HG03135 (cell line): ENCODE results near the gene TECTA.
"Not testable (repeated sequence)": the region's sequence is repeated elsewhere in the genome, so short reads cannot be mapped to it uniquely, and the experiment has no call there.

ENCODE experiments used
- ATAC-seq: cut with Tn5 transposase; IDR thresholded peaks from one replicate; pipeline ENCODE4 v1.9.1; 2021; ENCODE audit warnings: mild to moderate bottlenecking, moderate library complexity; ENCODE audit not compliant: unreplicated experiment

TECTA gene

DNA sequence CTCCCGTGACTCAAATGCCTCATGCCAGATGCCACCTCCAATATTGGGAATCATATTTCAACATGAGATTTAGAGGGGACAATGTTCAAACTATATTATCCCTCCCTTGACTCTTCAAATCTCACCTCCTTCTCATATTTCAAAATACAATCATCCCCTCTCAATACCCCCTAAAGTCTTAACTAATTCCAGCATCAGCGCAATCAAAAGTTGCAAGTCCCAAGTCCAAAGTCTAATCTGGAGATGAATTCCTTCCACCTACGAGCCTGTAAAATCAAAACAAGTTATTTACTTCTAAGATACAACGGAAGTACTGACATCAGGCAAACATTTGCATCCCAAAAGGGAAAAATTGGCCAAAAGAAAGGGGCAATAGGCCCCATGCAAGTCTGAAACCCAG, 124.3 kb downstream of the TECTA start:
- ATAC-seq, result no peak

DNA sequence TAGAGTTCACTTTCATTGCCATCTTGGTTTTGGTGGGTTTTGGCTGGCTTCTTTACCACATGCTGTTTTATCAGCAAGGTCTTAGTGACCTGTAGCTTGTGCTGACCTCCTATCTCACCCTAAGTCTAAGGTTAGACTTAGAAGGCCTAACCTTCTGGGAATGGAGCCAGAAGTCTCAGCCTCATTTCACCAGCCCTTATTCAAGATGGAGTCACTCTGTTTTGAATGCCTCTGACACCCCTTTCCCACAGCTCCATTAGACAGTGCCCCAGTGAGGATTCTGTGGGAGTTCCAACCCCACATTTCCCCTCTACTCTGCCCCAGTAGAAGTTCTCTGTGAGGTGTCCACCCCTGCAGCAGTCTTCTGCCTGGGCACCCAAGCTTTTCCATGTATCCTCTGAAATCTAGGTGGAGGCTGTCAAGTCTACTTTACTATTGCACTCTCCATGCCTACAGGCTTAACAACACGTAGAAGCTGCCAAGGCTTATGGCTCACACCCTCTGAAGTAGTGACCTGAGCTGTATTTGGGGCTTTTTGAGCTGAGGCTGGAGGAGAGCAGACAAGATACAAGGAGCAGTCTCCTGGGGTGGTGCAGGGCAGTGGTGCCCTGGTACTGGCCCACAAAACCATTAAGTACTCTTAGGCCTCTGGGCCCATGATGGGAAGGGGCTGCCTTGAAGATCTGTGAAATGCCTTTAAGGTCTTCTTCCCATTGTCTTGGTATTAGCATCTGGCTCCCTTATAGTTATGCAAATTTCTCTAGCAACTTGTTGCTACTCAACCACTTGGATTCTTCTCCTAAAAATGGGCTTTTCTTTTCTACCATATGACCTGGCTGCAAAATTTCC, 125.6 kb downstream of the TECTA start:
- no peak for ATAC-seq

DNA sequence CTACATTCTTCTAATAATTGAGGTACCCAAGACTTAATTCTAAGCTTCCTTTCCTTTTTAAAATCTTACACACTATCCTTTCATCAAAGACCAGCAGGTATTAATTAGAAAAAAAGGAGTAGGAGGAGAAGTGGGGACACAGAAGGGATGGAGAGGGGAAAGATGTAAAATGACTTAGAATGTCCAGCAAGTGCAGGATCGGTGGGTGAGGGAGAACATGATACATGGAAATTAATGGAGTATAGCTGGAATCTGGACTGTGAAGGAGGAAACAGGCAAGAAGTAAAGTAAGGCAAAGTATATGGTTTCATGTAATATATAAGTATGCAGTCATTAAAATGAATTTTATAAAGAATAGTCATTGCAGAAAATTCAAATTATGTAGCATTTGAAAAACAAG, 127.8 kb downstream of the TECTA start:
- no peak for ATAC-seq

DNA sequence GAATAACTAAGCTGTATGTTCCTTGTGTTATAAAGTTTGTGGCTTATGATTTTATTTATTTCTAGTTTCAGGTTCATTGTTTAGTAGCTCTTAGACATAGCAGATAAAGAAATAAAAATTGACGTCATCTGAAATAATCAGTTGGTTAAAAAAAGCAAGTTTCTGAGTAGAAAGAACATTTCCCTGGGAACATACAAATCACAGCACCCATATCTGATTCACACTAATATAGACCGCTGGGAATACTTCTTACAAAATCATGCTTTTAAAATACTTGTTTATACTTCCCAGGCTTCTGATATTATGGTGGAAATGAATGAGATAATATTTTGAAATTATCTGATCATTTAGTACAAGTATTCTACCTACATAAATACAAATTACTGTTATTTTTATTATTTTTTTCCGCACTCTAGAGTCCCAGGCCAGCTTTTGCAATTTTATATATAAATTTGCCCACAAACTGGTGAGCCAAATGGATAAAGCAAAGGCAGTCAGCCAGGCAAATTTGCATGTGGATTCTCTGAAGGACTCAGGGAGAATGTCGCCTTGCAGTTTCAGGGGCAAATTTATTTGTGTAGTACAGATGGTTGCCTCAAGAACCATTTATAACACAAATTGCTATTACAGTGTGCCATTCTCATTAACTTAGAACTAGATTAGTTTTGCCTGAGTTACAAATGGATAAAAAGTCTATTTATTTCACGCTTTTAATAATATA, 128.6 kb downstream of the TECTA start:
- no peak for ATAC-seq

DNA sequence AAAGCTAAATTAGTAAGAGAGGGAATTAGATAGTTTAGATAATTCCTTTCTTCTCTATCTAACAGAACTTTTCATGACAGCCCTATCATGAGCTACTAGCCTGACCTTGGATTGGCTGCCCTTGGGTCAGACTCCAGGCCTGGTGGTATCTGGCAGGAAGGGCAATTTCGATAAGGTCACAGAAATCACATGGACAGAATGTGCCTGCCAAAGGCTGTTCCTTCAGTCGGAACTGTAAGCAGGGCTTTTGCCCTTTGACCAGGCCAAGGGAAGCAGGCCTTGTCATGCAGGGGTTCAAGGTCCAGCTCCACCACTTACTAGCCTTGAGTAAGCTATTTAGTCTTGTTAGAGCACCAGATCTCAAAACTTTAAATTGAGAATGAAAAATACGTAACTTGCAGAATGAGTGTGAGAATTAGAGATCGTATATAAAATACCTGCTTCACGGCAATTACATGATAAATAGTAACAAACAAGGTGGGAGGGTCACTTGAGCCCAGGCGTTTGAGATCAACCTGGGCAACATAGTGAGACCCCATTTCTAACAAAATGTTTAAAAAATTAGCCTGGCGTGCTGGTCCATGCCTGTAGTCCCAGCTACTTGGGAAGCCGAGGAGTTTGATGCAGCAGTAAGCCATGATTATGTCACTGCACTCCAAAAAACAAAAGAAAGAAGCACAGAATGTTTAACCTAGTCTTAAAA, 130.7 kb downstream of the TECTA start:
- ATAC-seq, result no peak

DNA sequence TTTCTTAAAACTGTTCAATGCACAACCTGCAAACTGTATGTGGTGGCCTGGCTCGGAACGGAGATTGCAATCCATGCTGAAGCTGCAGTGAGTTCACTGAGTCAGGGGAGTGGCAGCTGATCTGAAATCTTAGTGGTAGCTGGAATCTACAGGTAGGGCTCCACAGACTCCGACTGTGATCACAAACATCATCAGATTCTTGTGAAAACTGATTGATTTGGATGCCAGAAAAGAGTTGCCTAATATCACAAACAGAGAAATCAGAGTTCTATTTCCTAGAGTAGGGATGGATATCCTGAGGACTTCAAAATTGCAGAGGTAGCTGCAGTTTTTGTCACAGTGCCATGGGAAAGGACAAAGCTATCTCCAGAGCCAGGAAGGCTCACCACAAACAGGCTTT, 134.0 kb downstream of the TECTA start:
- no peak for ATAC-seq

DNA sequence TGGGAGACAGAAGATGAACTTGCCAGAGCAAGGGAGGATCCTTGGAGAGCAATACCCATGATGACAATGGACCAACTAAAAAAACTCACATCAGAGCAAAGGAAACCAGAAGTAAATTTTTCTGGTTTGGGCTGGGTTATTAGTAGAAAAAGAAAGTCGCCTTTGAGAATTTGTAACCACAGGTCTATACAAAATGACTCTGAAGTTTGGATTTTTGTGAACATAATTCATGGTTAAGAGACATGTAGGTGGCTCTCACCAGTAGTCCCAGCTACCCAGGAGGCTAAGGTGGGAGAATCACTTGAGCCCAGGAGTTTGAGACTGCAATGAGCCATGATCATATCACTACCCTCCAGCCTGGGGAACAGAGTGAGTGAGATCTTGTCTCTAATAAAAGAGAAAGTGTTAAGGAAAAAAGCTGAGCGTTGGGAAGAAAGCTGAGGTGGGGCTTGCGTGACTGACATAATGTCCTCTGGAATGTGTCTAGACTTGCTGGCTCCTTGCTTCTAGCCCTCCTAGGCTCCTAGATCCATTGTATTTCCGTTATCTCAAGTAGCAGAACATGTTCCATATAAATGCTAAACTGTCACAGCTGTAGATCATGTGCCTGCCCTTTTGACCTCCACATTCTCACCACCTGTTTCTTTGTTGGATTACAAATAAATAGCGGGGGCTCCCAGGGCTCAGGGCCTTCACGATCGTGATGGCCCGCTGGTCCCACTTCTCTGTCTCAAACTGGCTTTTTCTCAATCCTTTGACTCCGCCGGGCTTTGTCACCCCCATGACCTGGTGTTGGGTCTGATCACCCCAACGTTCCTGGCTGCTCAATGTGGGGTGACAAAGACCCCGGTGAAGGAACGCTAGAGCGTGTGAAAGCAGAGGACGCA, 135.3 kb downstream of the TECTA start:
- ATAC-seq, result peak; percentile 61

DNA sequence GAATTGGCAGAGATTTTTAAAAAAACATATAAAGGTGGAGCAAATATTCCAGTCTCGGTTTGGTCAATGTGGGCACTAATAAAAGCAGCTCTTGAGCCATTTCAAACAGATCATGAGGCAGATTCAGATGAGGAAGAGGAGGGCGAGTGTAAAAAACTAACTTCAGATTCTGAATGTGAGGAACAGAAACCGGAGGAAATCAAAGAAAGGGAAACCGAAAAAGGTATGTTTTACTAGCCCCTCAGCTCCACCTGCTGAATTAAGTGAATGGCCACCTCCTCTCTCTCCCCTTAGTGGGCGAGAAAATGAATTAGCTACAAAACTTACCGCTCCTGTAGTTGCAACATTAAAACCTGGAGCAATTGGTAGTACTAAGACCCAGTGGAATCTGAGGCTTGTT, 136.2 kb downstream of the TECTA start:
- peak; percentile 39 for ATAC-seq

DNA sequence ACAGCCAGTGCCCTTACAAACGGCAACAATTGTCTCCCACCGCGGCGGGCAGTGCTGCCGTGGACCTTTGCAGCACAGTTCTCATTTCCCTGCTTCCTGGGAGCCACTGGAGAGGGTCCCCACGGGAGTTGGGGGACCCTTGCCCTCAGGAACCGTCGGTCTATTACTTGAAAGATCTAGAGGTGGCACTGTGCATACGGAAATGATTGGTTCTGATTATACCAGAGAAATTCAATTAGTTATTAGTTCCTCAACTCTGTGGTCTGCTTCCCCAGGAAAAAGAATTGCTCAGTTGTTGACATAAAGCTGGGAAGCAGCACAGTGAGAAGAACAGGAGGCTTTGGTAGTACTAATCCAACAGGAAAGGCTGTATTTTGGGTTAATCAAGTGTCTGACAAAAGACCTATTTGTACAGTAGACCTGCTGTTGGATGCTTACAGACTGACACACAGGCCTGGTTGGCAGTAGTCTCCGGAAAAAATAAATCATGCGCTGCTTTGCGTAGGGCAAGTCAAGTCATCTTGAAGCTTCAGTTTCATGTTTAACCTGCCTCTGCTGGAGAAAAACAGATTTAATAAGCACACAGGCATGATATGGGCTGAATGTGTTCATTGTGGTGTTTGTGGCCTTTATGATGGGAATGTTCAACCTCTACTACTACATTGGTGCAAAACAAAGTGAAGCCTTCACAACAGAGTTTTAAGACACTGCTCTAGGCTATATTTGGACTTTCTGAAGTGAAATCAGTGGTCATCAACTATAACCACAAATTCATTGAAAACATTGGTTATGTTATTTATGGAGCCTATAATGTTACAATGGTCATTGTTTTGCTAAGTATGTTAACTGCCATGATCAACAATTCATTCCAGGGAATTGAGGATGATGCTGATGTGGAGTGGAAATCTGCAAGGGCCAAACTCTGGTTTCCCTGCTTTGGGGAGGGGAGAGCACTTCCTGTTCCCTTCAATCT, 136.9 kb downstream of the TECTA start:
- no peak for ATAC-seq

DNA sequence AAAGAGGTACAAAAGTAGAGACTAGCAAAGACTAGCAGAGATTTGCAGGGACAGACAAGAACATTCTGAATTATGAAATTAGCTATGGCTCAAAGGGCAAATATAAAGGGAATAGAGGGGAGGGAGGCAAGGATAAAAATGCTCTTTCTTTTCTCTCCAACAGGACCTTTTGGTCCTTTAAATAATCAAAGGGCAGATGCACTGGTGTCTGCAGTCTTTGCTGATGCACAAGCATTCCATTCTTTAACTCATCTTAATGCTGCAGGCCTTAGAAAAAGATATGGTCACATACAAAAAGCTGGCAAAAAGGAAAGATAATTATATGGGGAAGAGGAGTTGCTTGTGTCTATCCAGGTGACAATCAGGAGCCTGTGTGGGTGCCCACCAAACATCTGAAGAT, 137.9 kb downstream of the TECTA start:
- no peak for ATAC-seq

DNA sequence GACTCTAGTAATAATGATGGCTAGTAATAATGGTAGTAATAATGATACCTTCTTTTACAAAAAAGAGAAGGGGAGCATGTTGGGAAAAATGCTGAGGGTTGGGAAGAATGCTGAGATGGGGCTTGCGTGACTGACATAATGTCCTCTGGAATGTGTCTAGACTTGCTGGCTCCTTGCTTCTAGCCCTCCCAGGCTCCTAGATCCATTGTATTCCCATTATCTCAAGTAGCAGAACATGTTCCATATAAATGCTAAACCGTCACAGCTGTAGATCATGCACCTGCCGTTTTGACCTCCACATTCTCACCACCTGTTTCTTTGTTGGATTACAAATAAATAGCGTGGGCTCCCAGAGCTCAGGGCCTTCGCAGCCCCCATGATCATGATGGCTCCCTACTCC, 139.0 kb downstream of the TECTA start:
- not testable (repeated sequence) for ATAC-seq

DNA sequence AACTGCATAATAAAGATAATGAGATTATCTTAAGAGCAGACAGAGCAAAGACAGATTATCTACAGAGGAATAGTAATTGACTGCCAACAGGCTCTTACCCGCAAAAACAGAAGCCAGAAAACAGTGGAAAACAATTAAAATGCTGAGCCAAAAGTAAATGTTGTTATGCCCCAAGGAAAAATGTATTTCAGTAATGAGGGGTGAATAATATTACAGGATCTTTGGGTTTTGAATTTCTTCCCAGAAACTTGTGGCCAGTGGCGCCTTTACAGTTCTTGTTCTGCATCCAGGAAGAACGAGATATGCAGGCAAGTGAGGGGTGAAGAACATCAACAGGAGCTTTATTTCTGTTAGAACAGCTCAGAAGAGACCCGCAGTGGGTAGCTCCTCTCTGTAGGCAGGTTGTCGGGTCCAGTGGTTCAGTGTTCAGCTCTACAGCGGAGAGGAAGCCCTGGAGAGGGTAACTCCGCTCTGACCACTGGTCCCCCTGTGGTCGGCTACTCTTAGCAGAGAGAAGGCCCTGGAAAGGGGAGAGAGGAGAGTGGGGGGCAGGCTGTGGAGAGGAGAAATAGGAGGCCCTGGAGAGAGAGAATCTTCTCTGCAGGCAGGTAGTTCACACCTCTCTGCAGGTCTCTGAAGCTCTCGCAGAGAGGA, 139.7 kb downstream of the TECTA start:
- no peak for ATAC-seq
